Common myeloid progenitor, CD34-positive (primary cell): ENCODE data around the gene HEPHL1.

Experiments
- CTCF ChIA-PET: fragments of 350-600 bp; sonication (Branson Sonifier 250); formaldehyde crosslinking; loops from one replicate; lab custom pipeline; 2021; ENCODE audit warnings: antibody characterized with exemption; lab: Charles Lee
- POLR2A ChIA-PET: fragments of 350-600 bp; sonication (Branson Sonifier 250); formaldehyde crosslinking; loops from one replicate; lab custom pipeline; 2021; ENCODE audit warnings: antibody characterized with exemption; lab: Charles Lee
- DNase-seq, 3 donors: peaks; one replicate each; pipeline versions ENCODE4 v3.0.0 to v3.0.0-alpha.2; 2013
- H3K27ac ChIP-seq, 2 experiments: 1 replicate in 1 of 2; 2 replicates in 1 of 2; pipeline ENCODE4 v1.7.0; 2013; ENCODE audit warnings: inconsistent platforms in 2 of 2, low read length in 2 of 2, mild to moderate bottlenecking in 2 of 2, low read depth in 1 of 2, moderate library complexity in 1 of 2; ENCODE audit not compliant: severe bottlenecking in 2 of 2, insufficient read depth in 1 of 2, poor library complexity in 1 of 2
- H3K27me3 ChIP-seq, 5 experiments: replicated peaks in 2 of 5; 1 replicate in 3 of 5; 2 replicates in 2 of 5; pipeline versions ENCODE4 v1.6.1 to v1.7.0; 2013; ENCODE audit warnings: low read length in 4 of 5, mild to moderate bottlenecking in 2 of 5, moderate library complexity in 2 of 5, inconsistent platforms in 1 of 5; ENCODE audit not compliant: insufficient read depth in 5 of 5, control insufficient read depth in 4 of 5
- H3K36me3 ChIP-seq, 4 experiments: 1 replicate in 2 of 4; 2 replicates in 2 of 4; pipeline versions ENCODE4 v1.6.1 to v1.7.0; 2013; ENCODE audit warnings: low read length in 3 of 4, control low read depth in 1 of 4, mild to moderate bottlenecking in 1 of 4; ENCODE audit not compliant: control insufficient read depth in 4 of 4, insufficient read depth in 4 of 4
- H3K4me1 ChIP-seq, 4 experiments: 1 replicate in 3 of 4; 2 replicates in 1 of 4; pipeline versions ENCODE4 v1.6.1 to v1.7.1; 2013; ENCODE audit warnings: low read length in 3 of 4, mild to moderate bottlenecking in 3 of 4, control low read depth in 1 of 4, inconsistent platforms in 1 of 4, moderate library complexity in 1 of 4; ENCODE audit not compliant: control insufficient read depth in 4 of 4, insufficient read depth in 4 of 4; ENCODE audit errors: control extremely low read depth in 1 of 4
- H3K4me3 ChIP-seq, 7 experiments: 1 replicate in 4 of 7; 2 replicates in 3 of 7; pipeline versions ENCODE4 v1.5.1 to v1.7.0; 2013; ENCODE audit warnings: mild to moderate bottlenecking in 7 of 7, low read length in 6 of 7, moderate library complexity in 6 of 7, inconsistent platforms in 2 of 7, low read depth in 2 of 7, control low read depth in 1 of 7; ENCODE audit not compliant: insufficient read depth in 4 of 7, control insufficient read depth in 1 of 7; ENCODE audit errors: extremely low read depth in 1 of 7
- H3K9me3 ChIP-seq, 5 experiments: 1 replicate in 4 of 5; 2 replicates in 1 of 5; pipeline versions ENCODE4 v1.6.1 to v1.7.1; 2013; ENCODE audit warnings: low read length in 4 of 5, mild to moderate bottlenecking in 2 of 5, inconsistent platforms in 1 of 5, low read depth in 1 of 5, moderate library complexity in 1 of 5; ENCODE audit not compliant: control insufficient read depth in 4 of 5, insufficient read depth in 2 of 5; ENCODE audit errors: control extremely low read depth in 1 of 5
- WGBS: methylation state at CpG from one replicate; pipeline ENCODE4 v1.1.5; 2013; ENCODE audit not compliant: insufficient coverage; 5-methylcytosine and 5-hydroxymethylcytosine counted together

Gene HEPHL1

DNA sequence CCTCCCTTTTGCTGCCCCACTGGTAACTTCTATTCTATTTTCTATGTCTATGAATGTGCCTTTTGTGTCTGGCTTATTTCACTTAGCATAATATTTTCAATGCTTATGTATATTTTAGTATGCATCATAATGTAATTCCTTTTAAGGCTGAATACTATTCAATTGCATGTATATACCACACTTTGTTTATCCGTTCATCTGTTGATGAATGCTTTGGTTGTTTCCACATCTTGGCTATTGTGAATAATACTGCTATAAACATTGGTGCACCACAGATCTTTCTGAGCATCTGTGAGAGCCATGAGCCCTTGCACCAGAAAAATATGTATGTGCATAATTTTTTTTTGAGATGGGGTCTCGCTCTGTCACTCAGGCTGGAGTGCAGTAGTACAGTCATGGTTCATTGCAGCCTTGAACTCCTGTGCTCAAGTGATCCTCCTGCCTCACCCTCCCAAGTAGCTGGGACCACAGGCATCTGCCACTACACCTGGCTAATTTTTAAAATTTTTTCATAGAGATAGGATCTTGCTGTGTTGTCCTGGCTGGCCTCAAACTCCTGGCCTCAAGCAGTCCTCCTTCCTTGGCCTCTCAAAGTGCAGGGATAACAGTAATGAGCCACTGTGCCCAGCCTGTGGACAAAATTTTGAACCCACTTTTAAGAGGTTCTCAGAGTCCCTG, 27.0 kb downstream of the HEPHL1 start:
- WGBS = 100% methylated on average over 1 of the region's 2 CpGs
- H3K27me3 ChIP-seq = no peaks in the 10 kb centered on the region
- no peak overlapping the region for H3K4me3 ChIP-seq
- POLR2A ChIA-PET = no interaction called here
- no peaks in the 10 kb centered on the region for H3K9me3 ChIP-seq
- no peaks in the 10 kb centered on the region for H3K36me3 ChIP-seq
- H3K27ac ChIP-seq = no peak overlapping the region
- DNase-seq = no peak
- CTCF ChIA-PET = no interaction called here
- peaks cover 0 to 2% (median under 1%) of the 10 kb centered on the region in 4 experiments for H3K4me1 ChIP-seq

DNA sequence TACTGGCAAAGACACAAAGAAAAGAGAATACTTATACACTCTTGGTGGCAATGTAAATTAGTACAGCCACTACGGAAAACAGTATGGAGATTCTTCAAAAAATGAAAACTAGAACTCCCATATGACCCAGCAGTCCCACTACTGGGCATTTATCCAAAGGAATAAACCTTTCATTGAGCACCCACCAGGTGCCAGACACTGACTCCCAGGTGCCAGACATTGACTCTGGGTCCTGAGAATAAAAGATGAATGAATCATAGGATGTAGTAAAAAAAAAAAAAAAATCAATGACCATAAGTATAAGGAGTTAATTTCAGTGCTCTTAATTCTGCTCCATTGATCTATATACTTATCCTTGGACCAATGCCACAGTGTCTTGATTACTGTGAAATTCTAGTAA, 28.2 kb downstream of the HEPHL1 start:
- H3K27ac ChIP-seq = no peak overlapping the region
- H3K36me3 ChIP-seq = no peaks in the 10 kb centered on the region
- ChIA-PET POLR2A (no interaction called here), CTCF (no interaction called here)
- no peak overlapping the region for H3K4me3 ChIP-seq
- no peaks in the 10 kb centered on the region for H3K4me1 ChIP-seq
- H3K27me3 ChIP-seq = no peaks in the 10 kb centered on the region
- DNase-seq = no peak
- H3K9me3 ChIP-seq = no peaks in the 10 kb centered on the region
- WGBS = no CpG with 5 or more reads among the region's 1 CpG

DNA sequence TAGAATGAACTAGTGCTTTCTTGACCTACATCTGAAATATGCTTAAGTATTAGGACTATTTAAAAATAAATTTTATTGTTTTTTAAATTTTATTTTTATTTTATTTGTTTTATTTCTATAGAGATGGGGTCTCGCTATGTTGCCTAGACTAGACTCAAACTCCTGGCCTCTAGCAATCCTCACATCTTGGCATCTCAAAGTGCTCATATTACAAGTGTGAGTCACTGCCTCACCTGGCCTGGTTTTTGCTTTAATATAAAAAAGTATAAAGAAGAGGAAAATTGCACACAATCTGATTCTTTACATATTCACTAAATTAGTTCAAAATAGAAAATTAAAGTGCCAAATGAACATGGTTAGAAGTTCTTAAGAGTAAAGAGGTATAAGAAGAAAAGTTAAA, 37.5 kb downstream of the HEPHL1 start:
- H3K27me3 ChIP-seq = no peaks in the 10 kb centered on the region
- ChIA-PET POLR2A (no interaction called here), CTCF (no interaction called here)
- no peaks in the 10 kb centered on the region for H3K36me3 ChIP-seq
- WGBS = no CpG with 5 or more reads among the region's 1 CpG
- no peaks in the 10 kb centered on the region for H3K4me1 ChIP-seq
- H3K9me3 ChIP-seq = peaks cover 0 to 2% (median 0%) of the 10 kb centered on the region in 5 experiments
- no peak overlapping the region for H3K4me3 ChIP-seq
- no peak for DNase-seq
- H3K27ac ChIP-seq = no peak overlapping the region

DNA sequence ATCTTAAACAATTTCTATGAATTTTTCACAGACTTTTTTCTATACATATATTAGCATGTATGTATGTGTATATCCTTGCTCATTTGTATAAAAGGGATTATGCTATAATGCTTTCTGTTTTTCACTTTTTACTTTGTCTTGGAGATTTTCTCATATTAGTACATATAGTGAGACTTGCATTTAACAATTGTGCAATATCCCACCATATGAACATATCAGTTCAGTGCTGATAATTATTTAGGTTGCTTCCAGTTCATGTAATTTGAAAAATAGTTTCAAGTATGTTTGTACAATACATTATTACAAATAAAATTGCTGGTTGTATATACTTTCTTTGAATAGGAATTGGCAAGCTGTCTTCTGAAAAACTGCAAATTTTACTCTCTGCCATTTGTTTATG, 37.9 kb downstream of the HEPHL1 start:
- Histone ChIP-seq H3K4me1 (no peaks in the 10 kb centered on the region), H3K27ac (no peak overlapping the region), H3K36me3 (no peaks in the 10 kb centered on the region), H3K9me3 (peaks cover 0 to 2% (median 0%) of the 10 kb centered on the region in 5 experiments), H3K27me3 (no peaks in the 10 kb centered on the region), H3K4me3 (no peak overlapping the region)
- no peak for DNase-seq
- ChIA-PET CTCF (no interaction called here), POLR2A (no interaction called here)

DNA sequence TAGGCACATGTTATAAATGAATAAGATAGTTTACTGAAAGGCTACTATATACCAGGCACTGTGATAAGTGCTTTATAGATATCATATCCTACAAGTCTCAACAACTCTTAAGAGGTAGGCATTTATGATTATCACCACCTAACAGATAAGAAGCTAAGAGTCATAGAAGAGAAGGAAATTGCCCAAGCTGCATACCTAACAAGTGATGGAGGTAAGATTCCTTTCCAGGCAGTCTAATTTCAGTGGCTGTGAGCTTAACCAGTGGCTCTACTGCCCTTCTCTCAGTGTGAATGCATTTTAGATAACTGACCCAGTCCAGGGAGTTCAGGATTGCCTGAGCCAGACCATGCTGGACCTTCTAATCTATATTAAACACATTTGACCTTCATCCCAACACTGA, 39.2 kb downstream of the HEPHL1 start:
- no peaks in the 10 kb centered on the region for H3K27me3 ChIP-seq
- H3K4me1 ChIP-seq = no peaks in the 10 kb centered on the region
- no peaks in the 10 kb centered on the region for H3K36me3 ChIP-seq
- H3K9me3 ChIP-seq = peaks cover 0 to 2% (median 0%) of the 10 kb centered on the region in 5 experiments
- H3K27ac ChIP-seq = no peak overlapping the region
- H3K4me3 ChIP-seq = no peak overlapping the region
- CTCF ChIA-PET = no interaction called here
- POLR2A ChIA-PET = no interaction called here
- no peak for DNase-seq

DNA sequence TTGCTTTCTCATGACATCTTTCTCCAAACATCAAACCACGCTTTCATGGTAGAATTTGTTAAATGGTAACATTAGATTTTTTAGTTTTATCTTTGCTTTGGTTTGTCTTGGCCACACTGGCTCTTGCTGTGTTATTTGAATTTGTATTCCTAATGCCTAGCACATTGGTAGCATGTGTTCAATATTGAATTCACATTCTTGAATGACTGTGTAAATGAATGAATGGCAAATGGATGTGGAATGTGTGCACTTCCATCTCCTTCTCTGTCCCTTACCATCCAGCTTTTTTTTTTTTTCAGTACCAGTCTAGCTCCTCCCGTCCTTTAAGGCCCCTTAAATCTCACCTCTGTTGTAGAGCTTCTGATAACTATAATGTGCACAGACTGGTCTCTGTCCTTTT, 41.2 kb downstream of the HEPHL1 start:
- CTCF ChIA-PET = no interaction called here
- H3K36me3 ChIP-seq = no peaks in the 10 kb centered on the region
- H3K9me3 ChIP-seq = no peaks in the 10 kb centered on the region
- H3K27me3 ChIP-seq = no peaks in the 10 kb centered on the region
- no CpG with 5 or more reads among the region's 2 CpGs for WGBS
- POLR2A ChIA-PET = no interaction called here
- H3K4me3 ChIP-seq = no peak overlapping the region
- no peaks in the 10 kb centered on the region for H3K4me1 ChIP-seq
- H3K27ac ChIP-seq = no peak overlapping the region
- no peak for DNase-seq

DNA sequence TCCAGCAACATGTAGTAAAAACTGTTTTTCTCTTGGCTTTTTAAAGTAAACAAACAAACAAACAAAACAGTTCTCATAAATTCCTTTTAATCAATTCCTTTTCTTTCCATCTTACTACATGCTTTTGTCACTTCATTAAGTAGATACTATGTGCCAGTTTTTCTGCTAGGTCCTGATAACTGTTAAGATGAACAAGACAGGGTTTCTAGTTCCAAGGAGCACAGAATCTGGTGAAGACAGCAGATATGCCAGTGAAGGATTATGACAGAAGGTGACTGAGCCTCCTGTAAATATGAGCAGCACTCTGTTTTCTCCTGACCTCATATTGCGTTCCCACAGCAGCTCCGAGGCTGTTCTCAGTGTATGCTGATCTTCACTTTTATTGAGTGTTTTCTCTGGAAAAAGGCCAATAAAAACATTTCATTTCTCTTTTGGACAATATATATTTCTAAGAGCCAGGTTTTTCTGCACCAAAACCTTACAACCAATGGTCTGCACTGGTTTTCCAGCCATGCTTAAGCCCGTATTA, 45.8 kb downstream of the HEPHL1 start:
- Histone ChIP-seq H3K27ac (no peak overlapping the region), H3K4me1 (no peaks in the 10 kb centered on the region), H3K27me3 (no peaks in the 10 kb centered on the region), H3K4me3 (no peak overlapping the region), H3K36me3 (no peaks in the 10 kb centered on the region), H3K9me3 (no peaks in the 10 kb centered on the region)
- WGBS = 85% methylated on average over 3 of the region's 3 CpGs
- peak in 1 of 3 donors; percentile 6 for DNase-seq
- ChIA-PET CTCF (no interaction called here), POLR2A (no interaction called here)
